SIG-M5 treated with dmso at 0.1 percent for 504 hours (cell line): ENCODE data around the gene IQUB.
"Not testable (repeated sequence)": the region's sequence is repeated elsewhere in the genome, so short reads cannot be mapped to it uniquely, and the experiment has no call there.

ENCODE experiments used
- DNase-seq: peaks from one replicate; lab custom pipeline; 2025; ENCODE audit not compliant: unreplicated experiment; lab: John Stamatoyannopoulos, UW

IQUB gene

DNA sequence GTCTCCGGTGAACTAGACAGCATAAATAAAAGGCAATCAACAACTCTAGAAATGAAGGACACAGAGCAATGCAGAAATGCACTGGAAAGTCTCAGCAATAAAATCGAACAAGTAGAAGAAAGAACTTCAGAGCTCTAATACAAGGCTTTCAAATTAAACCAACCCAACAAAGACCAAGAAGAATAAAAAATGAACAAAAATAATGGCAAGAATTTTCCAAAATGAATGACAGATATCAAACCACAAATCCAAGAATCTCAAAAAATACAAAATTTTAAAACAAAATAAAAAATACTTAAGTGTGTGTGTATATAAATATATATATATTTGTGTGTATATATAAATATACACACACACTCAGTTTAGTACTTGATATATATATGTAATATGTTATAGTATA lies 110.8 kb downstream of the IQUB start:
- DNase-seq: no peak

- no peak for DNase-seq
Observed at GRCh38 chr7:123417580-123417979, 116.8 kb downstream of the IQUB start.

DNA sequence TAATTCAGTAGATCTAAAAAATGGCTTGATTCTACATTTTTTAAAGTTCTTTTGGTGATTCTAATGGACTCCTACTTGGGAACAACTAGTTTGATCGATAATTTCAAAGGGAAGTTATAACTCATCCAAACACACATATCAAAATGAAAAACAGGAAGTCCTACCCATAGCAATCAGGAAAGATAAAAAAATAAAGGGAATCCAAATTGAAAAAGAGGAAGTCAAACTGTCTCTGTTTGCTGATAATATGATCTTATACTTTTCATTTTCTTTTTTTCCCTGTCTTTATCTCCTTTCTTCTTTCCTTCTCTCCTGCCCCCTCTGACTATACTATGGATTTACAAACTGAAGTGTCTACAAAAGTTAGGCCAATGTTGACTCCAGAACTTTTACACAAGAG lies 118.8 kb downstream of the IQUB start:
- DNase-seq: no peak

- DNase-seq: no peak
Observed at GRCh38 chr7:123410273-123410904, 124.0 kb downstream of the IQUB start.

DNA sequence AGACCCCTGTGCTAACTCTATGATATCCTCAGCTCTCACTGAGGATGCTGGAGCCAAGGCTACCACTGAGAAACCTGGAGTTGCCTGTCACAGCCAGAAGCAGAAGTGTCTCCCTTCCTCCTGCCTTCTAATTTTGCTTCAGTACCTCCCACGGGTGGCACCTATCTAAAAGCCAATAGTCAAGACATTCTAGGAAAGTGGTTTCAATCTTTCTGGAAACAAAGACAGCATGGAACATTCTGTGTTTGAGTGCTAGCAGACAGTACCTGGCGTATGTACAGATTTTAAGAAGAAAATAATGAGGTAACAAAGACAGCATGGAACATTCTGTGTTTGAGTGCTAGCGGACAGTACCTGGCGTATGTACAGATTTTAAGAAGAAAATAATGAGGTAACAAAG lies 126.4 kb downstream of the IQUB start:
- DNase-seq: not testable (repeated sequence)
